Activated T-cell treated with anti-CD3 and anti-CD28 coated beads, Interleukin-2, amount 50 U/mL, for 72 hours (primary cell): ENCODE data around the gene ACSM4. TPM values are rescaled to one million over a fixed set of nuclear protein-coding genes. Genes with fewer than 3 reads are reported as not detected.
A peak's percentile ranks its signal among the peaks of the same experiment; 100 is the strongest.
"Not testable (repeated sequence)": the region's sequence is repeated elsewhere in the genome, so short reads cannot be mapped to it uniquely, and the experiment has no call there.

Experiments
- ATAC-seq, 2 donors: fragments of 150-1000 bp; cut with Tn5 transposase; replicated peaks in 1 of 2; 2 replicates each; pipeline ENCODE4 v1.10.0; 2021; ENCODE audit warnings: moderate library complexity in 2 of 2, mild to moderate bottlenecking in 1 of 2
- DNase-seq, 2 donors: peaks; one replicate each; pipeline ENCODE4 v3.0.0; 2021 to 2022; ENCODE audit warnings: mixed read lengths in 1 of 2
- H3K27ac Mint-ChIP-seq: one replicate; pipeline ENCODE4 v1.8.0; 2022; ENCODE audit warnings: mild to moderate bottlenecking, moderate library complexity, mixed read lengths
- H3K27me3 Mint-ChIP-seq: one replicate; pipeline ENCODE4 v1.8.0; 2022; ENCODE audit warnings: low read depth, mixed read lengths
- H3K36me3 Mint-ChIP-seq, 2 donors: one replicate each; pipeline ENCODE4 v1.8.0; 2022; ENCODE audit warnings: mixed read lengths in 2 of 2, mild to moderate bottlenecking in 1 of 2; ENCODE audit not compliant: insufficient read depth in 2 of 2
- H3K4me1 Mint-ChIP-seq: one replicate; pipeline ENCODE4 v1.8.0; 2022; ENCODE audit warnings: low read depth, mixed read lengths
- H3K4me3 Mint-ChIP-seq, 2 donors: one replicate each; pipeline ENCODE4 v1.8.0; 2022; ENCODE audit warnings: mild to moderate bottlenecking in 2 of 2, mixed read lengths in 2 of 2, moderate library complexity in 2 of 2
- H3K9me3 Mint-ChIP-seq, 2 donors: one replicate each; pipeline ENCODE4 v1.8.0; 2022; ENCODE audit warnings: mixed read lengths in 2 of 2
- total RNA-seq, 2 donors: library from RNA; stranded (reverse); gene quantifications; one replicate each; pipeline ENCODE4 v1.2.3, GENCODE V29; 2022

Gene ACSM4
- total RNA-seq, 2 donors from 2014 or later, result not detected

DNA sequence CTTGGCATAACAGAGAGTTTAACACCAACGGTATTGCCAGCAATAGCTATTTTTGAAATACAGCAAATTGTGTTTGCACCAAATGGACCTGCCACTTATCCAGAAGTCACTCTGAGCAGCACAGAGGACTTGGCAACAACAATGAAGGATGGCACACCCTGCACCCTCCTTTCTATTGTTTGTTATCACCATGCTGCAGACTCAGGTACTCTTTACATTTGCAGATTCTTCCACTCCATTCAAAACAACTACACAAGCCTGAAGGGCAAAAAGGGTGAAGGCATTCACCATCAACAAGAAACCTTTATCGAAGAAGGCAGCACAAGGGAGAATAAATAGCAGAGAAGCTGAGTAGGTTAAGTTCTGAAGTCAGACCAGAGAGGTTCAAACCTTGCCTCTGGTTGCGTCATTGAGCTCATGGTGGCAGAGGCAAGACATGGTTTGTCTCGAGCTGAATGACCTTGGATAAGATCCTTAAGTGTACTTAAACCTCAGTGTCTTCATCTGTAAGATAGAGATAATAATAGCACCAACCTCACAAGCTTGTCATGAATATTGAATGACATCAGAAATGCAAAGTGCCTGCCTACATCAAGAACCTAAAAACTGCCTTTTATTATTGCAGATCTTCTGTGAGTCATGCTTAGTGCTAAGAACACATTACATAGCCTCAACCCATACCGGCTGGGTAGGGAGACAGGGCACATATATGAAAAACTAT lies 1.4 kb upstream of the ACSM4 start:
- Mint-ChIP-seq H3K36me3 (no peaks in the 10 kb centered on the region), H3K9me3 (no peaks in the 10 kb centered on the region), H3K4me1 (no peaks in the 10 kb centered on the region), H3K27me3 (peaks cover 11% of the 10 kb centered on the region), H3K4me3 (no peak overlapping the region), H3K27ac (no peak overlapping the region)
- ATAC-seq, result no peak
- DNase-seq, result no peak

DNA sequence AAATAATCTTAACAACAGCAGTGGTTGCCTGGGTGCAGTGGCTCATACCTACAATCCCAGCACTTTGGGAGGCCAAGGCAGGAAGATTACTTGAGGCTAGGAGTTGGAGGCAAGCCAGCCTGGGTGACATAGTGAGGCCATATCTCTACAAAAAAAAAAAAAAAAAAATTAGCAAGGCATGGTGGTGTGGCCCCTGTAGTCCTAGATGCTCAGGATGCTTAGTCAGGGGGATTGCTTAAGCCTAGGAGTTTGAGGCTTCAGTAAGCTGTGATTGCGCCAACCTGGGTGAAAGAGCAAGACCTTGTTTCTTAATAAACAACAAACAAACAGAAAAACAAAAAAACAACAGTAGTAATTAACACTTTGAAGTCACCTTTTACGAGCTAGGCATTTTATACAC lies 642 bp upstream of the ACSM4 start:
- ATAC-seq (no peak), DNase-seq (no peak)
- no peaks in the 10 kb centered on the region for H3K9me3 Mint-ChIP-seq
- peaks cover 11% of the 10 kb centered on the region for H3K27me3 Mint-ChIP-seq
- no peaks in the 10 kb centered on the region for H3K36me3 Mint-ChIP-seq
- no peak overlapping the region for H3K27ac Mint-ChIP-seq
- no peaks in the 10 kb centered on the region for H3K4me1 Mint-ChIP-seq
- H3K4me3 Mint-ChIP-seq, result no peak overlapping the region

DNA sequence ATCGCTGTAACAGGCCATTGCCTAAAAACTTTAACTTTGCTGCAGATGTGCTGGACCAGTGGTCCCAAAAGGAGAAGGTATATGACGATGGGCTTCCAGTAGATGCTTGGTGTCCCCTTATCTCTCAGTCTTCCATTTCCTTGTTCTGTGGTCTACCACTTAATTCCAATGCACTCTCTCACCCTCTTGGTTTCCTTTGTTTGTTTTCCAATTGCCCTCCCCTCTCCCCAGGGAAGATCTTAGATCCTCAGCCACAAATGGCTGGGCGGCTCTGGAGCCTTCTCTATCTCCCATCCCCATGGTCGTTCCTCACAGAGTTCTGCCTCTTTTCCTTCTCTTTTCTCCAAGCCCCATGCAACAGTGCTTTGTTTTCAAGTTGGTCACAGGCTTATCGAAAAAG lies 584 bp downstream of the ACSM4 start:
- Mint-ChIP-seq H3K9me3 (no peaks in the 10 kb centered on the region), H3K4me3 (no peak overlapping the region), H3K4me1 (no peaks in the 10 kb centered on the region), H3K36me3 (no peaks in the 10 kb centered on the region), H3K27me3 (peaks cover 11% of the 10 kb centered on the region), H3K27ac (no peak overlapping the region)
- DNase-seq (no peak), ATAC-seq (no peak)

DNA sequence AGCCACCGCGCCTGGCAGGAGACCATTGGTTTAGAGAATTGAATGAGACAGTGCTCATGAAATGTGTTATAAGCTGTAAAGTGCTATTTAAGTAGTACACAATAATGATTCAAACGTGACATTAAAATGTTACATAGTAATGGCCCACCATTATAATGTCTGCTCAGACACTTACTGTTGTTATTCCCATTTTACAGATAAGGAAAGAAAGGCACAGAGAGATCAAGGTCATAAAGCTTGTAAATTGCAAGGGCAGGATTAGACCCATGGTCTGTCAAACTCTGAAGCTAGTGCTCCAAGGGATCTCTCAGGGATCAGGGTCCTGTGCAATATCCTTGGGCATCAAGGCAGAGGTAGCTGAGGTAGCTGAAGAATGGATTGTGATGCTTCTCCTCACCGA lies 6.2 kb downstream of the ACSM4 start:
- H3K27ac Mint-ChIP-seq, result no peak overlapping the region
- H3K9me3 Mint-ChIP-seq, result no peaks in the 10 kb centered on the region
- H3K4me3 Mint-ChIP-seq, result no peak overlapping the region
- ATAC-seq, result no peak
- peaks cover 6% of the 10 kb centered on the region for H3K27me3 Mint-ChIP-seq
- DNase-seq, result no peak
- H3K36me3 Mint-ChIP-seq, result no peaks in the 10 kb centered on the region
- H3K4me1 Mint-ChIP-seq, result no peaks in the 10 kb centered on the region

DNA sequence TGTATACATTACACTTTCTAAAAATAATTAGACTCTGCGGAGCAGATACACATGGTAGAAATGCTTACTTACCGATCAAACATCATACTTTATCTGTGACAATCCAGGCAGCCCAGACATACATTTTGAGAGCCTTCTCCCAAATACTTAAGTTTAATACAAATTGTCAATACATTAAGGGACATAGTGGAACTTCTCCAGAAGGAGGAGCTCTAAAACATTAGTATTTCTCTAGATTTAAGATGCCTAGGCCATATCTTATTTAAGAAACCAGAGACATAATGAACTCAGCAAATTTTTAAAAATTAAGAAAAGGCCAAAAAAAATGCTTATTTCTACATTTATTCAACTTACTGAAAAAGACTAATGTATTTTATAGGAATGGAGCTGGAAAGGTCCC lies 16.1 kb downstream of the ACSM4 start:
- ATAC-seq (no peak), DNase-seq (no peak)
- H3K9me3 Mint-ChIP-seq, result no peaks in the 10 kb centered on the region
- no peaks in the 10 kb centered on the region for H3K36me3 Mint-ChIP-seq
- no peaks in the 10 kb centered on the region for H3K4me1 Mint-ChIP-seq
- H3K4me3 Mint-ChIP-seq, result no peak overlapping the region
- H3K27me3 Mint-ChIP-seq, result no peaks in the 10 kb centered on the region
- no peak overlapping the region for H3K27ac Mint-ChIP-seq

DNA sequence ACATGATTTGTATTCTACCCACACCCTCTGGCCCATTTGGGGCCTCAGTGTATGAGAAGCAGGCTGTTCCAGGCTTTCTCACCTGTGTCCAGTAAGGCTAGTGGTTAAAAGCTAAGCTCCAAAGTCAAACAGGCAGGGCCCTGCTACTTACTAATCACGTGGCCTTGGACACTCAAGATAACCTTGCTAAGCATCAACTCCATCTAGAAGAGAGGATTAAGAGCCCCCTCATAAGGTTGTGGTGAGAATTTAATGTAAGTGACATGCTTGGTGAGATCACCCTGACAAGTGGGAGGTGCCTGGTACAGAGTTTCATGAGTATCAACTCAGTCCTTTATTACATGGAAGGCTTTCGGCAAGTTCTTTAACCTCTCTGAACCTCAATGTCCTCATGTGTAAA lies 17.8 kb downstream of the ACSM4 start:
- H3K27ac Mint-ChIP-seq, result no peak overlapping the region
- H3K4me3 Mint-ChIP-seq, result no peak overlapping the region
- no peak for DNase-seq
- no peaks in the 10 kb centered on the region for H3K4me1 Mint-ChIP-seq
- no peaks in the 10 kb centered on the region for H3K9me3 Mint-ChIP-seq
- H3K36me3 Mint-ChIP-seq, result no peaks in the 10 kb centered on the region
- no peaks in the 10 kb centered on the region for H3K27me3 Mint-ChIP-seq
- ATAC-seq, result no peak

DNA sequence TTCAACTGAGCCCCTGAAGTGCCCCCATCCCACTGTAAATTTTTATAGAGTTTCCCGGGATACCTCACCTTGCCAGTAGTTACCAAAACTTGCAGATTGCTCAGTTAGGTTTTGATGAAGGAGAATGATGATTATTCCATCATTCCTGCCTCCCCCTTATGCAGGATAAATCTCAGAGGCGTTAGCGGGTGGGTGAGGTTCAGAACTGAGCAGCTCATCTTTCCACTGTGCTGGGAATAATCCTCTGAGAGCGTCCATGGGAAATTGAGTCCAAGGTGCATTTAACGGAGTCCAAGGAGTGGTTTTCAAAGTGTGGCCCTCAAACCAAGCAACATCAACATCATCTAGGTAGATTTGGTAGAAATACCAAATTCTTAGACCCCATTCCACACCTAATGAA lies 18.7 kb downstream of the ACSM4 start:
- Mint-ChIP-seq H3K4me1 (no peaks in the 10 kb centered on the region), H3K36me3 (no peaks in the 10 kb centered on the region), H3K4me3 (no peak overlapping the region), H3K9me3 (no peaks in the 10 kb centered on the region), H3K27me3 (no peaks in the 10 kb centered on the region), H3K27ac (no peak overlapping the region)
- no peak for DNase-seq
- ATAC-seq, result no peak

DNA sequence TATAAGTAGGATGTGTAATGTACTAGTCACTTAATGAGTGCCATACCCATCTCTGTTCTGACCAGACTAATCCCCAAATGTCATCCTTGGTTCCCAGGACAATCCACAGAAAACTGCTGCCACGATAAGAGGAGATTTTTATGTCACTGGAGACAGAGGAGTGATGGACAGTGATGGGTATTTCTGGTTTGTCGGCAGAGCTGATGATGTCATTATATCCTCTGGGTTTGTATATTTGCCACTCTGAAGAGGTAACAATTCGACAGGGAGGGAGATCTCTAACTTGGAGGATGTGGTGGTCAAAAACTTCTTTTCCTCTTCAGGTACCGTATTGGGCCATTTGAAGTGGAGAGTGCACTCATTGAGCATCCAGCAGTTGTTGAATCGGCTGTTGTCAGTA lies 20.3 kb downstream of the ACSM4 start:
- no peaks in the 10 kb centered on the region for H3K9me3 Mint-ChIP-seq
- no peaks in the 10 kb centered on the region for H3K27me3 Mint-ChIP-seq
- no peaks in the 10 kb centered on the region for H3K36me3 Mint-ChIP-seq
- no peak for ATAC-seq
- no peak overlapping the region for H3K27ac Mint-ChIP-seq
- H3K4me1 Mint-ChIP-seq, result no peaks in the 10 kb centered on the region
- no peak overlapping the region for H3K4me3 Mint-ChIP-seq
- DNase-seq, result no peak

DNA sequence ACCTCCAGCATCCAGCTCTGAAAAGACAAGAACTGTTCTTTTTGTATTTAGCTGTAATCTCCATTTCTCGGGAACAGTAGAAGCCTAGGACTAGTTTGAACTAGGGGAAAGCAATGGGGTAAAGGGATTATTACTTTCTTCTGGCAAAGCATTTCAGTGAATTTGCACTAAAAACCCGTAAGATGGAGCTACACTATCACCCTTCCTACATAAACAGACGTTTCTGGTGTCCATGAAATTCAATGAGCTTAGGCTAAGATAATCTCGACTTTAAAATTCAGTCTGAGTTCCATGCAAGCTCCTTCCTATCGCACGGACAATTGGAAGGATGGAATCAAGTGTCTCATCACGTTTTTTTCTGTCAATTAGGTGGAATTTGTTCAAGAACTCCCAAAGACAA lies 24.0 kb downstream of the ACSM4 start:
- Mint-ChIP-seq H3K4me1 (no peaks in the 10 kb centered on the region), H3K9me3 (peaks cover 0 to 4% of the 10 kb centered on the region in 2 donors), H3K4me3 (no peak overlapping the region), H3K27me3 (peaks cover 7% of the 10 kb centered on the region), H3K36me3 (peaks cover 2 to 4% of the 10 kb centered on the region in 2 donors), H3K27ac (no peak overlapping the region)
- ATAC-seq (no peak), DNase-seq (no peak)

DNA sequence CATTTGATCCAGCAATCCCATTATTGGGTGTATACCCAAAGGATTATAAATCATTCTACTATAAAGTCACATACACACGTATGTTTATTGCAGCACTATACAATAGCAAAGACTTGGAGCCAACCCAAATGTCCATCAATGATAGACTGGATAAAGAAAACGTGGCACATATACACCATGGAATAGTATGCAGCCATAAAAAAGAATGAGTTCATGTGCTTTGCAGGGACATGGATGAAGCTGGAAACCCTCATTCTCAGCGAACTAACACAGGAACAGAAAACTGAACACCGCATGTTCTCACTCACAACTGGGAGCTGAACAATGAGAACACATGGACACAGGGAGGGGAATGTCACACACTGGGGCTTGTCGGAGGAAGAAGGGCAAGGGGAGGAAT lies 33.9 kb downstream of the ACSM4 start:
- peaks cover 9 to 13% of the 10 kb centered on the region in 2 donors for H3K9me3 Mint-ChIP-seq
- H3K27me3 Mint-ChIP-seq, H3K4me3 Mint-ChIP-seq, H3K27ac Mint-ChIP-seq, H3K36me3 Mint-ChIP-seq, DNase-seq, H3K4me1 Mint-ChIP-seq, ATAC-seq: not testable (repeated sequence)

DNA sequence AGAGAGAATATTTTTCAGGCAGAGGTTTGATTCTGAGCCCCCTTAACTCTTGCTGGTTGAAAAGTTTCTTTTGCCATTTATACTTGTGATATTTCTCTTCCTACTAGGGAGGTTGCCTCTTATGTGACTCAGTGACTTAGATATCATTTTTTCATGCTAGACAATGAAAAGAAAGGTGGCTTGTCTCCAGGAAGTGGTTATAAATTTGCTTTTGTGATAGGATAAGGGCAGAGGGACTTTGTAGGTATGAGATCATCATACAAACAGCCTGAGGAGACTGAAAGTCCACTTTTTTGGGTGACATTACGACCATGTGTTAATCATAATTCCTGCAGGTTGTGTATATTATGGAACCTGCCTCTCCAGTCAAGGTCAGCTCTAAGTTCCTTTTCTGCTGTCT lies 35.8 kb downstream of the ACSM4 start:
- Mint-ChIP-seq H3K9me3 (peaks cover 8 to 13% of the 10 kb centered on the region in 2 donors), H3K36me3 (peaks cover 1 to 3% of the 10 kb centered on the region in 2 donors), H3K27me3 (no peaks in the 10 kb centered on the region), H3K27ac (peak overlapping the region; percentile 30), H3K4me1 (no peaks in the 10 kb centered on the region), H3K4me3 (no peak overlapping the region)
- no peak for ATAC-seq
- DNase-seq, result no peak

DNA sequence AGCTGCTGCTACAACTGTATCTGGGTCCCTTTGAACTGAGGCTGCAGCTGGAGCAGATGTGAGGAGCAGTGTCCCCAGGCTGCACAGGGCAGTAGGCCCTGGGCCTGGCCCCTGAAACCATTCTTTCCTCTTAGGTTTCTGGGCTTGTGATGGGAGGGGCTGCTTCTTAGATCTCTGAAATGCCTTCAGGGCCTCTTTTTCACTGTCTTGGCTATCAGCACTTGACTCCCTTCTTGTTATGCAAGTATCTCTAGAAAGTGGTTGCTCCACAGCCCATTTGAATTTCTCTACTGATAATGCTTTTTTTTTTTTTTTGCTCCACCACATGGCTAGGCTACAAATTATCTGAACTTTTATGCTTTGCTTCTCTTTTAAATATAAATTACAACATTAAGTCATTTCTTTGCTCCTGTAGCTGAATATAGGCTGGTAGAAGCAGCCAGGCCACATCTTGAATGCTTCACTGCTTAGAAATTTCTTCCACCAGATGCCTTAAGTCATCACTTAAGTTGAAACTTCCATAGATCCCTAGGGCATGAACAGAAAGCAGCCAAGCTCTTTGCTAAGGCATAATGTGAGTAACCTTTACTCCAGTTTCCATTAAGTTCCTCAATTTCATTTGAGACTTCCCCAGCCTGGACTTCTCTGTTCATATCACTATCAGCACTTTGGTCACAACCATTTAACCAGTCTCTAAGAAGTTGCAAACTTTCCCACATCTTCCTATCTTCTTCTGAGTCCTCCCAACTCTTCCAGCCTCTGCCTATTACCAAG lies 41.1 kb downstream of the ACSM4 start:
- H3K36me3 Mint-ChIP-seq, result peaks cover 1 to 7% of the 10 kb centered on the region in 2 donors
- no peak overlapping the region for H3K27ac Mint-ChIP-seq
- DNase-seq (no peak), ATAC-seq (no peak)
- H3K27me3 Mint-ChIP-seq, result no peaks in the 10 kb centered on the region
- H3K4me1 Mint-ChIP-seq, result peaks cover 5% of the 10 kb centered on the region
- H3K4me3 Mint-ChIP-seq, result no peak overlapping the region
- H3K9me3 Mint-ChIP-seq, result peaks cover 10 to 11% of the 10 kb centered on the region in 2 donors

DNA sequence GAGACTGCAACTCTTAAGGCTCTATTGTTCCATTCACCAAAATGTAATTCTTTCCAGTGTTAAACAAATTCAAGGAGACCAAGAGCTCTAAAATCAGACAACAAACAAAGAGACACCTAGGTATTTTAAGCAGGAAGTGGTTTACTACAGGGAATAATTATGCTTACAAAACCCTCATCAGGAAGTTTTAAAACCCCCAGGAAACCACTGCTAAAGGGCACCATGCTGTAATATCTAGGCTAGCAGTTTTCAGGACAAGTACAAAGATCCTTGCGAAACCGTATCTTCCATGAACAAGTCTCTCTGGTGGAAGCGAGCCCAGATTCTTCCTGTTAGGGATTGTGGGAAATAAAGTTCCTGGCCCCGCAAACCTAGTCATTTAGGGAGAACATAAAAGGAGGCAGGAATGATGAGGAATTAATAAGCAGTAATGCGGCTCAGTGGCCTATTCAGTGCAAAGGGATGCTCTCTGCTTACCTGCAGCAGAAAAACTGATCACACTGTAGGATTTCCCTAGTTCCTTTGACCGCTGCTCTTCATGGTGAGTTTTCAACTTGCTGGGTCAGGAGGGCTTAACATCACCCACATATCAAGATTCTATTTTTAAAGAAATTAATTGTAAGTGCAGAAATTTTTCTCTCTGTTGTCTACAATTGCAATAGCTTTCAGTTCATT lies 42.8 kb downstream of the ACSM4 start:
- H3K9me3 Mint-ChIP-seq, result peaks cover 10 to 11% of the 10 kb centered on the region in 2 donors
- peaks cover 12% of the 10 kb centered on the region for H3K4me1 Mint-ChIP-seq
- H3K27ac Mint-ChIP-seq, result peak overlapping the region; percentile 17
- DNase-seq (no peak), ATAC-seq (no peak)
- no peaks in the 10 kb centered on the region for H3K27me3 Mint-ChIP-seq
- peaks cover 1 to 7% of the 10 kb centered on the region in 2 donors for H3K36me3 Mint-ChIP-seq
- peak overlapping the region in 1 of 2 donors; percentile 45 for H3K4me3 Mint-ChIP-seq
